Measurements from ENCODE around the gene PFKL.
"Not testable (repeated sequence)": the region's sequence is repeated elsewhere in the genome, so short reads cannot be mapped to it uniquely, and the experiment has no call there.

The PFKL gene

GRCh38 chr21:44344541-44345183, 44.8 kb downstream of the PFKL start:
- DNase-seq (ENCODE audit: low read depth), result no peak

GRCh38 chr21:44345495-44345894, 45.6 kb downstream of the PFKL start:
- no peak for DNase-seq (ENCODE audit: low read depth)

- DNase-seq (ENCODE audit: low read depth), result no peak
Observed at GRCh38 chr21:44347911-44348451, 48.1 kb downstream of the PFKL start.

GRCh38 chr21:44348861-44349260, 49.0 kb downstream of the PFKL start:
- no peak for DNase-seq (ENCODE audit: low read depth)

- DNase-seq (ENCODE audit: low read depth), result no peak
Observed at GRCh38 chr21:44349416-44349846, 49.6 kb downstream of the PFKL start.

- DNase-seq (ENCODE audit: low read depth), result no peak
Observed at GRCh38 chr21:44349847-44350772, 50.3 kb downstream of the PFKL start.

- DNase-seq (ENCODE audit: low read depth), result no peak
Observed at GRCh38 chr21:44350773-44351481, 51.1 kb downstream of the PFKL start.

GRCh38 chr21:44351535-44352252, 51.8 kb downstream of the PFKL start:
- no peak for DNase-seq (ENCODE audit: low read depth)

- DNase-seq (ENCODE audit: low read depth), result no peak
Observed at GRCh38 chr21:44352253-44352860, 52.5 kb downstream of the PFKL start.

- DNase-seq (ENCODE audit: low read depth), result peak; percentile 21
Observed at GRCh38 chr21:44353191-44353970, 53.5 kb downstream of the PFKL start, which contains the start of gene TRPM2. TRPM2 (plus strand) TSS chr21:44353621; CDS start chr21:44353701, 80 bp downstream.

GRCh38 chr21:44354001-44354405, 54.1 kb downstream of the PFKL start:
- no peak for DNase-seq (ENCODE audit: low read depth)

GRCh38 chr21:44354775-44355771, 55.2 kb downstream of the PFKL start:
- no peak for DNase-seq (ENCODE audit: low read depth)

- DNase-seq (ENCODE audit: low read depth), result no peak
Observed at GRCh38 chr21:44356160-44356559, 56.3 kb downstream of the PFKL start.

GRCh38 chr21:44356636-44357035, 56.8 kb downstream of the PFKL start:
- DNase-seq (ENCODE audit: low read depth), result no peak

GRCh38 chr21:44357064-44357837, 57.4 kb downstream of the PFKL start:
- no peak for DNase-seq (ENCODE audit: low read depth)

GRCh38 chr21:44359396-44359795, 59.5 kb downstream of the PFKL start:
- DNase-seq (ENCODE audit: low read depth), result no peak

- no peak for DNase-seq (ENCODE audit: low read depth)
Observed at GRCh38 chr21:44360159-44360558, 60.3 kb downstream of the PFKL start.

- not testable (repeated sequence) for DNase-seq (ENCODE audit: low read depth)
Observed at GRCh38 chr21:44361903-44362302, 62.0 kb downstream of the PFKL start.

Measured in stimulated activated CD8-positive, alpha-beta memory T cell treated with anti-CD3 and anti-CD28 coated beads, Interleukin-12 subunit alpha, Interleukin-12 subunit beta, amount 100 ng/mL, for 4 hours (primary cell).